ENCODE results near the gene COG4. TPM values are rescaled to one million over a fixed set of nuclear protein-coding genes. Genes with fewer than 3 reads are reported as not detected.

Gene COG4
- total RNA-seq, 1 experiment from 2014 or later, result 54.2 TPM

- BruUV-seq (replicated peaks), result no TSS peak
- RAD21 ChIA-PET (ENCODE audit: low non-redundant PET in 1 of 2, low total read pairs in 2 of 2, uncharacterized antibody in 2 of 2, unreplicated experiment in 2 of 2), result no interaction called here
- no peak overlapping the region for H2AFZ ChIP-seq (ENCODE audit: low read depth, low read length, poor library complexity, severe bottlenecking)
- peaks cover 97% of the 10 kb centered on the region for H3K79me2 ChIP-seq (ENCODE audit: insufficient read depth, low read length)
- peaks cover 73 to 87% of the 10 kb centered on the region in 2 experiments for H3K36me3 ChIP-seq (ENCODE audit: control insufficient read depth in 1 of 2, insufficient read depth in 2 of 2, low read length in 2 of 2)
- DNase-seq (ENCODE audit: low read depth, low spot score), result no peak
- TF ChIP-seq CEBPB (IDR thresholded peaks at IDR 0.05; ENCODE audit: low read depth), result no peak
- no peak for TF ChIP-seq SIN3A (IDR thresholded peaks at IDR 0.05; ENCODE audit: low read depth)
- TF ChIP-seq ZNF274 (IDR thresholded peaks at IDR 0.05; ENCODE audit: low read depth, low read length), result no peak
- TF ChIP-seq JUND (IDR thresholded peaks at IDR 0.05), result no peak
- TF ChIP-seq RAD21 (IDR thresholded peaks at IDR 0.05; ENCODE audit: low read depth), result no peak
- no peak for TF ChIP-seq EZH2phosphoT487 (IDR thresholded peaks at IDR 0.05; ENCODE audit: borderline replicate concordance)
- no peak for TF ChIP-seq FOSL1 (IDR thresholded peaks at IDR 0.05; ENCODE audit: low read depth)
- TF ChIP-seq MAX (IDR thresholded peaks at IDR 0.05), result no peak
- TF ChIP-seq CBX3 (IDR thresholded peaks at IDR 0.05; ENCODE audit: low read depth), result no peak
- TF ChIP-seq ATF3 (IDR thresholded peaks at IDR 0.05), result no peak
- no peak for TF ChIP-seq SP1 (IDR thresholded peaks at IDR 0.05; ENCODE audit: low read depth)
- TF ChIP-seq REST (IDR thresholded peaks at IDR 0.05; ENCODE audit: low read depth), result no peak
- TF ChIP-seq ELF1 (IDR thresholded peaks at IDR 0.05; ENCODE audit: borderline replicate concordance, low read depth), result no peak
- TF ChIP-seq SRF (IDR thresholded peaks at IDR 0.05; ENCODE audit: low read depth), result no peak
- no peak for TF ChIP-seq ZBTB33 (IDR thresholded peaks at IDR 0.05; ENCODE audit: extremely low read depth, insufficient replicate concordance, low read length)
- H3K4me1 ChIP-seq (ENCODE audit: control insufficient read depth in 1 of 2, insufficient read depth in 2 of 2, low read length in 2 of 2), result no peaks in the 10 kb centered on the region
- no peak overlapping the region for H3K27ac ChIP-seq (ENCODE audit: low read depth, low read length)
- no peak overlapping the region for H3K4me3 ChIP-seq (replicated peaks in 1 of 2; ENCODE audit: low read depth in 1 of 2, low read length in 2 of 2)
- CTCF ChIA-PET, result no interaction called here
- H3K9me3 ChIP-seq (ENCODE audit: control insufficient read depth in 1 of 2, insufficient read depth in 1 of 2, low read depth in 1 of 2, low read length in 2 of 2), result no peaks in the 10 kb centered on the region
- H3K4me2 ChIP-seq (ENCODE audit: low read length), result no peak overlapping the region
- POLR2A ChIA-PET, result interaction anchor here (1.1 kb wide), 1 partner anchor 17 kb away, joined by 3 read pairs; no protein-coding TSS in a partner anchor
- H3K9me2 ChIP-seq (ENCODE audit: insufficient read depth), result no peaks in the 10 kb centered on the region
- intact Hi-C loops (cut with micrococcal nuclease), result no loop called here
- no peak for ATAC-seq
- no peaks in the 10 kb centered on the region for H3K27me3 ChIP-seq (ENCODE audit: insufficient read depth, low read length)
- peaks cover 30% of the 10 kb centered on the region; the same call in 1 of the 2 replicates for H4K20me1 ChIP-seq (ENCODE audit: insufficient read depth)
- H3K9ac ChIP-seq (ENCODE audit: low read length), result no peak overlapping the region
Observed at GRCh38 chr16:70556063-70556462, 32.7 kb upstream of the COG4 start.
